ENCODE data around the gene TASP1.

DNA sequence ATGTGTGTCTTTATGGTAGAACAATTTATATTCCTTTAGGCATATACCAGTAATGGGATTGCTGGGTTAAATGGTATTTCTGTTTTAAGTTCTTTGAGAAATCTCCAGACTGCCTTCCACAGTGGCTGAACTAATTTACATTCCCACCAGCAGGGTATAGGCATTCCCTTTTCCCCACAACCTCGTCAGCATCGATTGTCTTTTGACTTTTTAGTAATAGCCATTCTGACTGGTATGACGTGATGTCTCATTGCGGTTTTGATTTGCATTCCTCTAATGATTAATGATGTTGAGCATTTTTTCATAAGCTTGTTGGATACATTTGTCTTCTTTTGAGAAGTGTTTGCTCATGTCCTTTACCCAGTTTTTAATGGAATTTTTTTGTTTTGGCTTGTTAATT, 5.3 kb upstream of the TASP1 start:
- TF ChIP-seq TAF1 (IDR thresholded peaks at IDR 0.05; ENCODE audit: low read depth) (no peak), EP300 (conservative IDR thresholded peaks at IDR 0.05; ENCODE audit: poor library complexity, severe bottlenecking) (no peak), MXI1 (conservative IDR thresholded peaks at IDR 0.05; ENCODE audit: poor library complexity, severe bottlenecking) (no peak), RAD21 (conservative IDR thresholded peaks at IDR 0.05) (no peak)
- TF ChIP-seq, protein P1, sequence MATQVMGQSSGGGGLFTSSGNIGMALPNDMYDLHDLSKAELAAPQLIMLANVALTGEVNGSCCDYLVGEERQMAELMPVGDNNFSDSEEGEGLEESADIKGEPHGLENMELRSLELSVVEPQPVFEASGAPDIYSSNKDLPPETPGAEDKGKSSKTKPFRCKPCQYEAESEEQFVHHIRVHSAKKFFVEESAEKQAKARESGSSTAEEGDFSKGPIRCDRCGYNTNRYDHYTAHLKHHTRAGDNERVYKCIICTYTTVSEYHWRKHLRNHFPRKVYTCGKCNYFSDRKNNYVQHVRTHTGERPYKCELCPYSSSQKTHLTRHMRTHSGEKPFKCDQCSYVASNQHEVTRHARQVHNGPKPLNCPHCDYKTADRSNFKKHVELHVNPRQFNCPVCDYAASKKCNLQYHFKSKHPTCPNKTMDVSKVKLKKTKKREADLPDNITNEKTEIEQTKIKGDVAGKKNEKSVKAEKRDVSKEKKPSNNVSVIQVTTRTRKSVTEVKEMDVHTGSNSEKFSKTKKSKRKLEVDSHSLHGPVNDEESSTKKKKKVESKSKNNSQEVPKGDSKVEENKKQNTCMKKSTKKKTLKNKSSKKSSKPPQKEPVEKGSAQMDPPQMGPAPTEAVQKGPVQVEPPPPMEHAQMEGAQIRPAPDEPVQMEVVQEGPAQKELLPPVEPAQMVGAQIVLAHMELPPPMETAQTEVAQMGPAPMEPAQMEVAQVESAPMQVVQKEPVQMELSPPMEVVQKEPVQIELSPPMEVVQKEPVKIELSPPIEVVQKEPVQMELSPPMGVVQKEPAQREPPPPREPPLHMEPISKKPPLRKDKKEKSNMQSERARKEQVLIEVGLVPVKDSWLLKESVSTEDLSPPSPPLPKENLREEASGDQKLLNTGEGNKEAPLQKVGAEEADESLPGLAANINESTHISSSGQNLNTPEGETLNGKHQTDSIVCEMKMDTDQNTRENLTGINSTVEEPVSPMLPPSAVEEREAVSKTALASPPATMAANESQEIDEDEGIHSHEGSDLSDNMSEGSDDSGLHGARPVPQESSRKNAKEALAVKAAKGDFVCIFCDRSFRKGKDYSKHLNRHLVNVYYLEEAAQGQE (IDR thresholded peaks at IDR 0.05; ENCODE audit: borderline replicate concordance) = no peak
- TF ChIP-seq, protein P2, sequence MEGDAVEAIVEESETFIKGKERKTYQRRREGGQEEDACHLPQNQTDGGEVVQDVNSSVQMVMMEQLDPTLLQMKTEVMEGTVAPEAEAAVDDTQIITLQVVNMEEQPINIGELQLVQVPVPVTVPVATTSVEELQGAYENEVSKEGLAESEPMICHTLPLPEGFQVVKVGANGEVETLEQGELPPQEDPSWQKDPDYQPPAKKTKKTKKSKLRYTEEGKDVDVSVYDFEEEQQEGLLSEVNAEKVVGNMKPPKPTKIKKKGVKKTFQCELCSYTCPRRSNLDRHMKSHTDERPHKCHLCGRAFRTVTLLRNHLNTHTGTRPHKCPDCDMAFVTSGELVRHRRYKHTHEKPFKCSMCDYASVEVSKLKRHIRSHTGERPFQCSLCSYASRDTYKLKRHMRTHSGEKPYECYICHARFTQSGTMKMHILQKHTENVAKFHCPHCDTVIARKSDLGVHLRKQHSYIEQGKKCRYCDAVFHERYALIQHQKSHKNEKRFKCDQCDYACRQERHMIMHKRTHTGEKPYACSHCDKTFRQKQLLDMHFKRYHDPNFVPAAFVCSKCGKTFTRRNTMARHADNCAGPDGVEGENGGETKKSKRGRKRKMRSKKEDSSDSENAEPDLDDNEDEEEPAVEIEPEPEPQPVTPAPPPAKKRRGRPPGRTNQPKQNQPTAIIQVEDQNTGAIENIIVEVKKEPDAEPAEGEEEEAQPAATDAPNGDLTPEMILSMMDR (IDR thresholded peaks at IDR 0.05; ENCODE audit: poor library complexity, severe bottlenecking) = no peak

Measured in neural cell (in vitro differentiated cells).